AG10803 (cell line): Measurements from ENCODE around the gene MAPK8IP3.

Source experiments
- DNase-seq: peaks from one replicate; pipeline ENCODE4 v3.0.0; 2010; ENCODE audit warnings: low read depth
- H3K4me3 ChIP-seq: 2 replicates; pipeline ENCODE4 v1.5.1; 2011; ENCODE audit warnings: mild to moderate bottlenecking, low read length, control low read depth
- CTCF ChIP-seq: conservative IDR thresholded peaks from 2 replicates; pipeline ENCODE4 v1.5.1; 2011; ENCODE audit warnings: mild to moderate bottlenecking, low read length, control low read depth, inconsistent platforms

The MAPK8IP3 gene

GRCh38 chr16:1724491-1724890 is 18.5 kb downstream of the MAPK8IP3 start:
- no peak for TF ChIP-seq CTCF
- no peak for DNase-seq
- no peak overlapping the region for H3K4me3 ChIP-seq

- no peak for TF ChIP-seq CTCF
- DNase-seq: no peak
- no peak overlapping the region for H3K4me3 ChIP-seq
These were observed 20.9 kb downstream of the MAPK8IP3 start for GRCh38 chr16:1726661-1727502.

- no peak for DNase-seq
- no peak overlapping the region for H3K4me3 ChIP-seq
These were observed 21.9 kb downstream of the MAPK8IP3 start for GRCh38 chr16:1727651-1728624.

GRCh38 chr16:1729026-1729425 is 23.0 kb downstream of the MAPK8IP3 start:
- no peak for DNase-seq
- no peak for TF ChIP-seq CTCF
- no peak overlapping the region for H3K4me3 ChIP-seq

More at GRCh38 chr16:1727651-1728624, 21.9 kb downstream of the MAPK8IP3 start:
- no peak for TF ChIP-seq CTCF

GRCh38 chr16:1729445-1729844 is 23.4 kb downstream of the MAPK8IP3 start:
- DNase-seq: no peak
- no peak for TF ChIP-seq CTCF
- H3K4me3 ChIP-seq: no peak overlapping the region

- TF ChIP-seq CTCF: no peak
- no peak overlapping the region for H3K4me3 ChIP-seq
- DNase-seq: no peak
These were observed 25.1 kb downstream of the MAPK8IP3 start for GRCh38 chr16:1731073-1731472.
